HCT116 (cell line): Measurements from ENCODE around the gene MAJIN.

Source experiments
- EZH2 ChIP-seq: fragments of 200-600 bp; sonication (generic); IDR thresholded peaks from 2 replicates; pipeline ENCODE4 v1.6.1; 2017; ENCODE audit warnings: antibody characterized with exemption, mixed run types
- EZH2phosphoT487 ChIP-seq: fragments of 200-600 bp; IDR thresholded peaks from 2 replicates; pipeline ENCODE4 v1.6.1; 2018; ENCODE audit warnings: antibody characterized with exemption, borderline replicate concordance
- JUND ChIP-seq: IDR thresholded peaks from 2 replicates; pipeline ENCODE4 v1.6.1; 2012
- POLR2A ChIP-seq: IDR thresholded peaks from 2 replicates; pipeline ENCODE4 v1.7.0; 2011; ENCODE audit warnings: borderline replicate concordance; ENCODE audit not compliant: insufficient read depth, insufficient read length; ENCODE audit errors: extremely low read depth
- POLR2AphosphoS5 ChIP-seq: IDR thresholded peaks from 2 replicates; pipeline ENCODE4 v1.6.1; 2011; ENCODE audit warnings: mild to moderate bottlenecking, low read depth, low read length, moderate library complexity
- RAD21 ChIP-seq: IDR thresholded peaks from 2 replicates; pipeline ENCODE4 v1.6.1; 2012; ENCODE audit warnings: low read depth, mild to moderate bottlenecking
- YY1 ChIP-seq: IDR thresholded peaks from 2 replicates; pipeline ENCODE4 v1.6.1; 2011; ENCODE audit warnings: low read length, low read depth, moderate library complexity, mild to moderate bottlenecking; ENCODE audit not compliant: insufficient replicate concordance; ENCODE audit errors: extremely low read depth
- TF ChIP-seq, protein P1 (sequence below), 3 experiments: fragments of 200-600 bp in 1 of 3; sonication (generic) in 1 of 3; IDR thresholded peaks in 2 of 3; conservative IDR thresholded peaks in 1 of 3; 2 replicates each; pipeline ENCODE4 v1.5.1; 2012 to 2017; ENCODE audit warnings: low read depth in 2 of 3, low read length in 2 of 3, antibody characterized with exemption in 1 of 3, borderline replicate concordance in 1 of 3, control low read depth in 1 of 3, mild to moderate bottlenecking in 1 of 3, mixed read lengths in 1 of 3, mixed run types in 1 of 3, moderate library complexity in 1 of 3; ENCODE audit not compliant: insufficient read depth in 1 of 3
- TF ChIP-seq, protein P2 (sequence below): IDR thresholded peaks from 2 replicates; pipeline ENCODE4 v1.6.1; 2011; ENCODE audit warnings: mild to moderate bottlenecking, low read length, moderate library complexity; ENCODE audit not compliant: insufficient replicate concordance; ENCODE audit errors: extremely low read depth

DNA sequence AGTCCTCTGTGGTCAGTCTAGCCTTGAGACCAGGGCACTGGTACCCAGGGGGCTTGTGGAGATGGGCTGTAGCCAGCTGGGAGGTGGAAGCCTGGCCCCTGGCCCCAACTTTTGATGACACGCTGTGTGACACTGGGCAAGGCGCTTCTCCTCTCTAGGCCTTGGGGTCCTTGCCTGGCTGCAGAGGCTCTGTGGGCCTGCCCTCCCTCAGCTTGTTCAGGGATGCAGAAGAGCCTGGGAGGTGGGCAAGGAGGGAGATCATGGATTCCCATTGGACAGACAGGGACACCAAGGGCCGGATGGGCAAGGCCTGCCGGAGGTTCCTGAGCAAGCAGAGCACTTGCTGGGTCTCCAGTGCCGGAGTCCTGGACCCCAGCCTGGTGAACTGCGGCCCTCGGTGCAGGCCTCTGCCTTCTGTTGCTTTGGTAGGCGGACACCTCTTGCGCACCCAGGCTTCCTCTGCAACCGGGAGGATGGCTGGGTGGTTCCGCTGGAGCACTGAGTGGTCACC lies 48.7 kb downstream of the MAJIN start:
- no peak for TF ChIP-seq EZH2phosphoT487
- TF ChIP-seq, protein P1, sequence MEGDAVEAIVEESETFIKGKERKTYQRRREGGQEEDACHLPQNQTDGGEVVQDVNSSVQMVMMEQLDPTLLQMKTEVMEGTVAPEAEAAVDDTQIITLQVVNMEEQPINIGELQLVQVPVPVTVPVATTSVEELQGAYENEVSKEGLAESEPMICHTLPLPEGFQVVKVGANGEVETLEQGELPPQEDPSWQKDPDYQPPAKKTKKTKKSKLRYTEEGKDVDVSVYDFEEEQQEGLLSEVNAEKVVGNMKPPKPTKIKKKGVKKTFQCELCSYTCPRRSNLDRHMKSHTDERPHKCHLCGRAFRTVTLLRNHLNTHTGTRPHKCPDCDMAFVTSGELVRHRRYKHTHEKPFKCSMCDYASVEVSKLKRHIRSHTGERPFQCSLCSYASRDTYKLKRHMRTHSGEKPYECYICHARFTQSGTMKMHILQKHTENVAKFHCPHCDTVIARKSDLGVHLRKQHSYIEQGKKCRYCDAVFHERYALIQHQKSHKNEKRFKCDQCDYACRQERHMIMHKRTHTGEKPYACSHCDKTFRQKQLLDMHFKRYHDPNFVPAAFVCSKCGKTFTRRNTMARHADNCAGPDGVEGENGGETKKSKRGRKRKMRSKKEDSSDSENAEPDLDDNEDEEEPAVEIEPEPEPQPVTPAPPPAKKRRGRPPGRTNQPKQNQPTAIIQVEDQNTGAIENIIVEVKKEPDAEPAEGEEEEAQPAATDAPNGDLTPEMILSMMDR (IDR thresholded peaks at IDR 0.05 in 2 of 3, conservative IDR thresholded peaks at IDR 0.05 in 1 of 3; ENCODE audit: borderline replicate concordance in 1 of 3, insufficient read depth in 1 of 3, low read depth in 2 of 3, low read length in 2 of 3): no peak
- TF ChIP-seq POLR2A: no peak
- TF ChIP-seq, protein P2, sequence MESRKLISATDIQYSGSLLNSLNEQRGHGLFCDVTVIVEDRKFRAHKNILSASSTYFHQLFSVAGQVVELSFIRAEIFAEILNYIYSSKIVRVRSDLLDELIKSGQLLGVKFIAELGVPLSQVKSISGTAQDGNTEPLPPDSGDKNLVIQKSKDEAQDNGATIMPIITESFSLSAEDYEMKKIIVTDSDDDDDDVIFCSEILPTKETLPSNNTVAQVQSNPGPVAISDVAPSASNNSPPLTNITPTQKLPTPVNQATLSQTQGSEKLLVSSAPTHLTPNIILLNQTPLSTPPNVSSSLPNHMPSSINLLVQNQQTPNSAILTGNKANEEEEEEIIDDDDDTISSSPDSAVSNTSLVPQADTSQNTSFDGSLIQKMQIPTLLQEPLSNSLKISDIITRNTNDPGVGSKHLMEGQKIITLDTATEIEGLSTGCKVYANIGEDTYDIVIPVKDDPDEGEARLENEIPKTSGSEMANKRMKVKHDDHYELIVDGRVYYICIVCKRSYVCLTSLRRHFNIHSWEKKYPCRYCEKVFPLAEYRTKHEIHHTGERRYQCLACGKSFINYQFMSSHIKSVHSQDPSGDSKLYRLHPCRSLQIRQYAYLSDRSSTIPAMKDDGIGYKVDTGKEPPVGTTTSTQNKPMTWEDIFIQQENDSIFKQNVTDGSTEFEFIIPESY: no peak
- no peak for TF ChIP-seq POLR2AphosphoS5
- TF ChIP-seq RAD21: no peak
- no peak for TF ChIP-seq EZH2
- TF ChIP-seq JUND: no peak
- no peak for TF ChIP-seq YY1
